GM12874 (cell line): ENCODE data around the gene LRRTM4.

Experiments
- TF ChIP-seq, protein P1 (sequence below): IDR thresholded peaks from 2 replicates; pipeline ENCODE4 v1.5.1; 2011; ENCODE audit warnings: low read depth, mild to moderate bottlenecking, control low read depth, low read length, moderate library complexity; ENCODE audit not compliant: insufficient read depth

LRRTM4 gene

DNA sequence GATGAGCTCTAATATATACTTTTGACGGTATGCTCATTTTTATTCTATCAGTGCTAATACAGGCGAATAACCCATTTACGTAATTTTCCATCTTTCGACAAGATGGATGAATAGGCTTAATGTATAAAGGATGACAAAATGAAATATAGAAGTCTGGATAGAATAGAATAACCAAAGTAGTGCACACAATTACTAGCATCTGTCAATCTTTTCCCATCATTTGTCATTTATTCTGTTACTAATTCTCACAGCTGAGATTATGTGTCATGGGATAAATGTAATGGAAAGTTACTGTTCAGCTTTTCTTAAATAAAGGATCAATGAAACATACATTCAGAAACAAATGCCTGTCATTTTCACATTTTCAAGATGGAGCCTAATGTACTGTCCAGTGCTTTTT is 548.6 kb downstream of the LRRTM4 start:
- TF ChIP-seq, protein P1, sequence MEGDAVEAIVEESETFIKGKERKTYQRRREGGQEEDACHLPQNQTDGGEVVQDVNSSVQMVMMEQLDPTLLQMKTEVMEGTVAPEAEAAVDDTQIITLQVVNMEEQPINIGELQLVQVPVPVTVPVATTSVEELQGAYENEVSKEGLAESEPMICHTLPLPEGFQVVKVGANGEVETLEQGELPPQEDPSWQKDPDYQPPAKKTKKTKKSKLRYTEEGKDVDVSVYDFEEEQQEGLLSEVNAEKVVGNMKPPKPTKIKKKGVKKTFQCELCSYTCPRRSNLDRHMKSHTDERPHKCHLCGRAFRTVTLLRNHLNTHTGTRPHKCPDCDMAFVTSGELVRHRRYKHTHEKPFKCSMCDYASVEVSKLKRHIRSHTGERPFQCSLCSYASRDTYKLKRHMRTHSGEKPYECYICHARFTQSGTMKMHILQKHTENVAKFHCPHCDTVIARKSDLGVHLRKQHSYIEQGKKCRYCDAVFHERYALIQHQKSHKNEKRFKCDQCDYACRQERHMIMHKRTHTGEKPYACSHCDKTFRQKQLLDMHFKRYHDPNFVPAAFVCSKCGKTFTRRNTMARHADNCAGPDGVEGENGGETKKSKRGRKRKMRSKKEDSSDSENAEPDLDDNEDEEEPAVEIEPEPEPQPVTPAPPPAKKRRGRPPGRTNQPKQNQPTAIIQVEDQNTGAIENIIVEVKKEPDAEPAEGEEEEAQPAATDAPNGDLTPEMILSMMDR = no peak

DNA sequence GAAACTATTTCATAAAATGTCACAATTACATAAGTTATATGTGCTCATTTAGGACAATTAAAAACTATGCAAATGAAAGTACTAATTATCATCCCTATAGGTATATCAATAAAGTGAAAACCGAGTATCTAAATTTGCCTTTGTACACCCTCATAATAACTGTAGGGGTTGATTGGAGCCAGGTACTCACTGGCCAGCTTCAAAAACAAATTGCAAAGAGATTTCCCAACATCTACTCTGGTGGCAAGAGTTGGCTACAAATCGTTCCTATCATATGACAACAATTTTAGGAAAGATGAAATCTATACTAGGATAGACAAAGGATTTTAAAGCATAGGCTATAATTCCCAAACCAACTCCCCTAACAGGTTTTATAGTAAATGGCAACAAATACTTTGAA is 556.4 kb downstream of the LRRTM4 start:
- TF ChIP-seq, protein P1 = no peak

DNA sequence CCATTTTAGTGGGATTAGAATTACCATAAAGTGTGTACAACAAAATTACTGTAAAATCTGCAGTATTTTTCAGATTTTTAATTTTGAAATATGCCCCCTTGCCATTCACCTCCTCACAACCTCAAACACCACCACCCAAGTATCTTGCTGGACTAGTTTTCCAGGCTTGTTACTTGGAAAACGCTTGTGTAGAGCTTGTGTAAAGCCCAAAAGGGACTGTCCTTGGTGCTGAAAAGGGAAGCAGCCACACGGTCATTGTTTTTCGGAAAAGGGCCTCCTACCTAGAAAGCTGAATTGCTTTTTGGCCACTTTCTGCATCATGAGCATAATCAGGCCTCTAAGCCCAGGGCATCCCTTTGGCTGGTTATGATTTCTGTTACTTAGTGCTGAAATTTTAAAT is 563.4 kb downstream of the LRRTM4 start:
- TF ChIP-seq, protein P1 = no peak

DNA sequence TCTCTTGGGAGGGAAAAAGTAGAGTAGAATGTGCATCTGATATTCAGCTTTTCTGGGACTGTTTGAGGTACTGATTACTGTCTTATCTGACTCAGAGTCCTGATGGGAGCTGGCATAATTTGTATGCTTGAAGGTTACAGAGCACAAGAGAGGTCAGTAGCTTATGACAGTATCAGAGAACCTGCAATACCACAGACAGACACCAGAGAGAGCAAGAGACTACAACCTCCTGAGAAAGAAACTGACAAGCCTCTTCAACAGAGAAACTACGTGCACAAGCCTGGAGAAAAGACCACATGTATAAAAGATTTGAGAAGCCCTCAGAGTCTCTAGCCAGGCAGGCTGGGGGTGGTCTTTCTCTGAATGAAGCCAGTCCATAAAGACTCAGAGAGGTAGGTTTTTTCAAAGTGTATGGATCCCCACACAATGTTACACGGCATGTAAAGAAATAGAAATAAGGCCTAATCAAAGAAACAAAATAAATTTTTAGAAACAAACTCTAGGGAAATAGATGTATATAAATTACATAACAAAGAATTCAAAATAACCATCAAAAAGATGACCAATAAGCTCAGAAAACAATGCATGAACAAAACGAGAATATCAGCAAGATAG is 568.3 kb downstream of the LRRTM4 start:
- TF ChIP-seq, protein P1 = peak; percentile 72

DNA sequence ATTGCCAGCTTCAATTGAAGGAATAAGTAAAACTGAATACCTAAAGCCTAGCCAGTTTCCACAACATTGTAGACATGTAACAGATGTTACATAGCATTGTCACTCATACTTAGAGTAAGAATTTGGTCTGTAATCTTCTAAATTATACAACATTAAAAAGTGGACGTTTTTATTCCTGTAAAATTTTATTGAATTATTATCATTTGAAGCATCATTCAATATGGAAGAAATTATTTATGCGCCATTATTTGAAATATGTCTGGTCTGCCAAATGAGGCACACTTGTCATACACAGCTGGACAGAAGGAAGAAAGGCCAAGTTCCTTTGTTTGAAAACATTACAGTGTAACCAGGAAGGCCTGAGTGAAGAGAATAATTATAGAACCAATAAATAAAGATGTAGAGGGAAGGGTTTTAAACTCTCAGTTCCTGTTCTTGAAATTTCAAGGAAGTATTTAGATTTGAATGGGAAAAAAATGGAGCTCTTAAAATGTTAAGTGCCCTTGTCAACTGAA is 575.5 kb downstream of the LRRTM4 start:
- TF ChIP-seq, protein P1 = no peak

DNA sequence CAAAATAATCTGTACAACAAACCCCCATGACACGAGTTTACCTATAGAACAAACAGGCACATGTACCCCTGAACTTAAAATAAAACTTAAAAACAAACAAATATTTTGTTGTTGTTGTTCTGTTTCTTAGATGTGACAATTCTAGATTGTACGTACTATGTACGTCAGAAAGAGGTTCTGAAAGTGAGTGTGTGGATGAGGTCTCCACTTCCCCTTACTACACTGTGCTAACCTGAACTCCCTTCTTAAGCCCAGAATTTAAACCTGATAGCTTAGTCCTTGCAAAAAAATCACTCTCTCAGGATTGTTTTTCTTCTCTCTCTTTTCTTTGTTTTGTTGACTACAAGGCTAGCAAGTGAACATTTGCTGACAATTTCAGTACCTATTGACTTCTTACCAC is 581.6 kb downstream of the LRRTM4 start:
- TF ChIP-seq, protein P1 = no peak

DNA sequence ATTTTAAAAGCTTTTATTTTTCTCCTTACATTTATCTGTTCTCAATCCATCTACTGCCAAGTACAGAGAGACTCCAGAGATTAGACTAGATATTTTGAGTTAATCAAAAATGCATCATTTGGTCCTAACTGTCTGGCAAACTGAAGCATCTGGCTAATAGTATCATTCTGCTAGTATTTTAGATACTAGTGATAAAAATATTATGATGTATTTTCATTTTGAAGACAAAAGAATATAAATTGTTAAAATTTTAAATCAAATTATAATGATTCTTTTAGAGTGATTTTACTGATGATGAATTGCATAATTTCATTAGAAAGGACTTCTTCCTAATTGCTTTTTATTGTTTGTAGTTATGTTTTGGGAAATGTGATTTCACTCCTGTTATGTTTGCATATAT is 584.0 kb downstream of the LRRTM4 start:
- TF ChIP-seq, protein P1 = no peak
